ENCODE results near the gene RECQL5. TPM values are rescaled to one million over a fixed set of nuclear protein-coding genes. Genes with fewer than 3 reads are reported as not detected.

Gene RECQL5
- total RNA-seq, 1 experiment from 2014 or later = 46.1 TPM

DNA sequence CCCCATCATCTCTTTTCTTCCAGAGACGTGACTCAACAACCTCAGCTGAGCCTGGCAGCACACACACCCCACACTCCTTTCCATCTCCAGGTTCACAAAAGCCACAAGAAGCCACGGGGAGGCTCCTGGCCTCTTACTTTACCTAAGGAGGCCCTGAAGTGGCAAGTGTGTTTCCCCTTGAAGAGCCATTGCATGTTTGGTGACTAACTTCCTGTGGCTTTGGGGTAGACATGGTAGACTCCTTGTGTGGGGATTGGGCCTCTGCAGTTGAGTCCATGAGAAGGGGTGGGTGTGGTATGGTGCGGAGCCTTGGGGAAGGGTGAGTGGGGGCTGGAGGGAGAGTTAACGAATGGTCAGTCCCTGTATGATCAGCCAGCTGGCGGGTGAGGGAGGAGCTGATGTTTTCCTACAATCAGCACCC, 24.4 kb upstream of the RECQL5 start:
- H3K27me3 ChIP-seq (ENCODE audit: control insufficient read depth, insufficient read depth, low read length) = no peaks in the 10 kb centered on the region
- H3K27ac ChIP-seq (ENCODE audit: low read length) = peak overlapping the region; percentile 81
- H3K36me3 ChIP-seq (ENCODE audit: control insufficient read depth, insufficient read depth, low read length) = no peaks in the 10 kb centered on the region
- no TSS peak for BruUV-seq (replicated peaks)
- no peaks in the 10 kb centered on the region for H3K9me3 ChIP-seq (ENCODE audit: control insufficient read depth, insufficient read depth, low read depth, low read length)
- DNase-seq (ENCODE audit: low read depth, low spot score) (no peak), ATAC-seq (no peak)
- in situ Hi-C loops (cut with HindIII; ENCODE audit: low pct_unique_long_range_greater_than_20kb, low sequenced_read_pairs) = no loop called here
- H3K4me1 ChIP-seq (ENCODE audit: control insufficient read depth, insufficient read depth, low read length) = peaks cover 54% of the 10 kb centered on the region
- TF ChIP-seq CTCF (IDR thresholded peaks at IDR 0.05) = no peak
- no peak for TF ChIP-seq TCF7L2 (IDR thresholded peaks at IDR 0.05; ENCODE audit: low read depth, low read length)
- no peak for TF ChIP-seq SIN3A (IDR thresholded peaks at IDR 0.05; ENCODE audit: borderline replicate concordance, insufficient read depth, low read depth, low read length)
- no peak for TF ChIP-seq POLR2AphosphoS5 (IDR thresholded peaks at IDR 0.05; ENCODE audit: low read depth, low read length)
- TF ChIP-seq, protein P1, sequence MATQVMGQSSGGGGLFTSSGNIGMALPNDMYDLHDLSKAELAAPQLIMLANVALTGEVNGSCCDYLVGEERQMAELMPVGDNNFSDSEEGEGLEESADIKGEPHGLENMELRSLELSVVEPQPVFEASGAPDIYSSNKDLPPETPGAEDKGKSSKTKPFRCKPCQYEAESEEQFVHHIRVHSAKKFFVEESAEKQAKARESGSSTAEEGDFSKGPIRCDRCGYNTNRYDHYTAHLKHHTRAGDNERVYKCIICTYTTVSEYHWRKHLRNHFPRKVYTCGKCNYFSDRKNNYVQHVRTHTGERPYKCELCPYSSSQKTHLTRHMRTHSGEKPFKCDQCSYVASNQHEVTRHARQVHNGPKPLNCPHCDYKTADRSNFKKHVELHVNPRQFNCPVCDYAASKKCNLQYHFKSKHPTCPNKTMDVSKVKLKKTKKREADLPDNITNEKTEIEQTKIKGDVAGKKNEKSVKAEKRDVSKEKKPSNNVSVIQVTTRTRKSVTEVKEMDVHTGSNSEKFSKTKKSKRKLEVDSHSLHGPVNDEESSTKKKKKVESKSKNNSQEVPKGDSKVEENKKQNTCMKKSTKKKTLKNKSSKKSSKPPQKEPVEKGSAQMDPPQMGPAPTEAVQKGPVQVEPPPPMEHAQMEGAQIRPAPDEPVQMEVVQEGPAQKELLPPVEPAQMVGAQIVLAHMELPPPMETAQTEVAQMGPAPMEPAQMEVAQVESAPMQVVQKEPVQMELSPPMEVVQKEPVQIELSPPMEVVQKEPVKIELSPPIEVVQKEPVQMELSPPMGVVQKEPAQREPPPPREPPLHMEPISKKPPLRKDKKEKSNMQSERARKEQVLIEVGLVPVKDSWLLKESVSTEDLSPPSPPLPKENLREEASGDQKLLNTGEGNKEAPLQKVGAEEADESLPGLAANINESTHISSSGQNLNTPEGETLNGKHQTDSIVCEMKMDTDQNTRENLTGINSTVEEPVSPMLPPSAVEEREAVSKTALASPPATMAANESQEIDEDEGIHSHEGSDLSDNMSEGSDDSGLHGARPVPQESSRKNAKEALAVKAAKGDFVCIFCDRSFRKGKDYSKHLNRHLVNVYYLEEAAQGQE (IDR thresholded peaks at IDR 0.05; ENCODE audit: insufficient read depth in 1 of 2, low read depth in 2 of 2, low read length in 1 of 2) = no peak
- ChIA-PET POLR2A (no interaction called here), CTCF (interaction anchor here (0.6 to 1.1 kb wide), 2 partner anchors 14 to 57 kb away, joined by 3 to 11 read pairs; no protein-coding TSS in a partner anchor)
- intact Hi-C loops (cut with micrococcal nuclease; ENCODE audit: unreplicated experiment) = no loop called here
- no peak overlapping the region for H3K4me3 ChIP-seq (ENCODE audit: low read depth in 2 of 2, low read length in 2 of 2)

- DNase-seq (ENCODE audit: low read depth, low spot score) = no peak
- TF ChIP-seq POLR2AphosphoS5 (IDR thresholded peaks at IDR 0.05; ENCODE audit: low read depth, low read length) = no peak
- TF ChIP-seq, protein P1 (IDR thresholded peaks at IDR 0.05; ENCODE audit: insufficient read depth in 1 of 2, low read depth in 2 of 2, low read length in 1 of 2) = no peak
- no peak for TF ChIP-seq CTCF (IDR thresholded peaks at IDR 0.05)
- TF ChIP-seq SIN3A (IDR thresholded peaks at IDR 0.05; ENCODE audit: borderline replicate concordance, insufficient read depth, low read depth, low read length) = no peak
- TF ChIP-seq TCF7L2 (IDR thresholded peaks at IDR 0.05; ENCODE audit: low read depth, low read length) = no peak
- ChIA-PET CTCF (no interaction called here), POLR2A (no interaction called here)
- Histone ChIP-seq H3K36me3 (ENCODE audit: control insufficient read depth, insufficient read depth, low read length) (no peaks in the 10 kb centered on the region), H3K9me3 (ENCODE audit: control insufficient read depth, insufficient read depth, low read depth, low read length) (no peaks in the 10 kb centered on the region), H3K27ac (ENCODE audit: low read length) (peak overlapping the region; percentile 42; the same call in 1 of the 2 replicates), H3K27me3 (ENCODE audit: control insufficient read depth, insufficient read depth, low read length) (no peaks in the 10 kb centered on the region), H3K4me3 (ENCODE audit: low read depth in 2 of 2, low read length in 2 of 2) (no peak overlapping the region), H3K4me1 (ENCODE audit: control insufficient read depth, insufficient read depth, low read length) (peaks cover 39% of the 10 kb centered on the region)
- intact Hi-C loops (cut with micrococcal nuclease; ENCODE audit: unreplicated experiment) = no loop called here
- in situ Hi-C loops (cut with HindIII; ENCODE audit: low pct_unique_long_range_greater_than_20kb, low sequenced_read_pairs) = no loop called here
- BruUV-seq (replicated peaks) = no TSS peak
- ATAC-seq = no peak
These were observed 22.5 kb upstream of the RECQL5 start for GRCh38 chr17:75689441-75689873.
